DOHH2 (cell line): ENCODE data around the gene MDFI.

Source experiments
- H3F3A ChIP-seq: fragments of 200-600 bp; sonication (generic), shearing (Covaris generic); 2 replicates; pipeline ENCODE4 v1.6.0; 2016; ENCODE audit warnings: antibody characterized with exemption, mild to moderate bottlenecking; ENCODE audit not compliant: control insufficient read depth, insufficient read depth
- H3K27ac ChIP-seq: fragments of 200-600 bp; sonication (generic); 2 replicates; pipeline ENCODE4 v1.5.1; 2014; ENCODE audit warnings: low read depth, mild to moderate bottlenecking, low read length, moderate library complexity
- H3K27me3 ChIP-seq: fragments of 200-600 bp; sonication (generic); 2 replicates; pipeline ENCODE4 v1.6.1; 2014; ENCODE audit warnings: mild to moderate bottlenecking, low read length, mixed read lengths; ENCODE audit not compliant: control insufficient read depth
- H3K36me3 ChIP-seq: fragments of 200-600 bp; sonication (generic); 2 replicates; pipeline ENCODE4 v1.6.1; 2014; ENCODE audit warnings: mild to moderate bottlenecking, low read length, moderate library complexity, mixed read lengths; ENCODE audit not compliant: control insufficient read depth
- H3K4me1 ChIP-seq: fragments of 200-600 bp; sonication (generic); 2 replicates; pipeline ENCODE4 v1.6.1; 2014; ENCODE audit warnings: mild to moderate bottlenecking, low read length, mixed read lengths; ENCODE audit not compliant: control insufficient read depth
- H3K4me2 ChIP-seq: fragments of 200-600 bp; sonication (generic); 2 replicates; pipeline ENCODE4 v1.6.0; 2014; ENCODE audit warnings: mild to moderate bottlenecking, low read length, moderate library complexity
- H3K4me3 ChIP-seq: fragments of 200-600 bp; sonication (generic); 2 replicates; pipeline ENCODE4 v1.5.1; 2014; ENCODE audit warnings: mild to moderate bottlenecking, low read length, mixed read lengths
- H3K79me2 ChIP-seq: fragments of 200-600 bp; sonication (generic); 2 replicates; pipeline ENCODE4 v1.6.1; 2014; ENCODE audit warnings: mild to moderate bottlenecking, low read length, mixed read lengths; ENCODE audit not compliant: control insufficient read depth
- H3K9me2 ChIP-seq: fragments of 200-600 bp; sonication (generic); replicated peaks from 2 replicates; pipeline ENCODE4 v1.6.1; 2014; ENCODE audit warnings: mild to moderate bottlenecking, low read length, mixed read lengths; ENCODE audit not compliant: control insufficient read depth
- H3K9me3 ChIP-seq: fragments of 200-600 bp; sonication (generic); 2 replicates; pipeline ENCODE4 v1.6.1; 2014; ENCODE audit warnings: antibody characterized with exemption, low read length, mixed read lengths; ENCODE audit not compliant: control insufficient read depth, insufficient read depth
- H4K20me1 ChIP-seq: fragments of 200-600 bp; sonication (generic); 2 replicates; pipeline ENCODE4 v1.6.0; 2014; ENCODE audit warnings: low read depth, mild to moderate bottlenecking, antibody characterized with exemption, low read length, moderate library complexity; ENCODE audit not compliant: control insufficient read depth, insufficient read depth
- EZH2phosphoT487 ChIP-seq: fragments of 200-600 bp; sonication (generic); IDR thresholded peaks from 2 replicates; pipeline ENCODE4 v1.6.1; 2017; ENCODE audit warnings: borderline replicate concordance, mild to moderate bottlenecking, antibody characterized with exemption, low read length, moderate library complexity, mixed read lengths
- TF ChIP-seq, protein P1 (sequence below): fragments of 200-600 bp; sonication (generic); IDR thresholded peaks from one replicate; pipeline ENCODE4 v1.5.1; 2014; ENCODE audit warnings: antibody characterized with exemption, mild to moderate bottlenecking, low read depth, low read length; ENCODE audit not compliant: poor library complexity, severe bottlenecking

The MDFI gene

DNA sequence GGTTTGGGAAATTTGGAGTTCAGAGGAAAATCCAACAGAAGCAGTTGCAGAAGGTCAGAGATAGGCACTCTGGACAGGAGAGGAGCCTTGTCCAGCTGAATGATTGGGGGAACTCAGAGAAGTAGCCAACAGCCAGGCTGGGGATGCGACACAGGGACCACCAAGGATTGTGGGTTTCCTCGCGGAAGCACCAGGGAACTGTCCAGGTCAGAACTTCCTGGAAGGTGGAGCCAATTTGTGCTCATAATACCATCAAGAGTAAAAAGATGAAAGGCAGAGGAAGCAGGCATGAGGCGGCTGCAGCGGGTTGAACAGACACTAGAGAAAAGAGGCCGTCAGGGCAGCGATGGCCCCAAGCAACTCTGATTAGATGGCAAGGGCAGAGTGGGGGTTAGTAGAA is 33.7 kb downstream of the MDFI start:
- no peaks in the 10 kb centered on the region for H3K4me1 ChIP-seq
- TF ChIP-seq EZH2phosphoT487, result no peak
- TF ChIP-seq, protein P1, sequence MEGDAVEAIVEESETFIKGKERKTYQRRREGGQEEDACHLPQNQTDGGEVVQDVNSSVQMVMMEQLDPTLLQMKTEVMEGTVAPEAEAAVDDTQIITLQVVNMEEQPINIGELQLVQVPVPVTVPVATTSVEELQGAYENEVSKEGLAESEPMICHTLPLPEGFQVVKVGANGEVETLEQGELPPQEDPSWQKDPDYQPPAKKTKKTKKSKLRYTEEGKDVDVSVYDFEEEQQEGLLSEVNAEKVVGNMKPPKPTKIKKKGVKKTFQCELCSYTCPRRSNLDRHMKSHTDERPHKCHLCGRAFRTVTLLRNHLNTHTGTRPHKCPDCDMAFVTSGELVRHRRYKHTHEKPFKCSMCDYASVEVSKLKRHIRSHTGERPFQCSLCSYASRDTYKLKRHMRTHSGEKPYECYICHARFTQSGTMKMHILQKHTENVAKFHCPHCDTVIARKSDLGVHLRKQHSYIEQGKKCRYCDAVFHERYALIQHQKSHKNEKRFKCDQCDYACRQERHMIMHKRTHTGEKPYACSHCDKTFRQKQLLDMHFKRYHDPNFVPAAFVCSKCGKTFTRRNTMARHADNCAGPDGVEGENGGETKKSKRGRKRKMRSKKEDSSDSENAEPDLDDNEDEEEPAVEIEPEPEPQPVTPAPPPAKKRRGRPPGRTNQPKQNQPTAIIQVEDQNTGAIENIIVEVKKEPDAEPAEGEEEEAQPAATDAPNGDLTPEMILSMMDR, result no peak
- no peak overlapping the region for H3K27ac ChIP-seq
- peaks cover 4% of the 10 kb centered on the region; the same call in 1 of the 2 replicates for H3K9me3 ChIP-seq
- H3K4me2 ChIP-seq, result no peak overlapping the region
- no peaks in the 10 kb centered on the region for H4K20me1 ChIP-seq
- H3K36me3 ChIP-seq, result no peaks in the 10 kb centered on the region
- H3K79me2 ChIP-seq, result no peaks in the 10 kb centered on the region
- H3K27me3 ChIP-seq, result peaks cover 20% of the 10 kb centered on the region
- H3F3A ChIP-seq, result no peaks in the 10 kb centered on the region
- H3K4me3 ChIP-seq, result no peak overlapping the region
- no peaks in the 10 kb centered on the region for H3K9me2 ChIP-seq

DNA sequence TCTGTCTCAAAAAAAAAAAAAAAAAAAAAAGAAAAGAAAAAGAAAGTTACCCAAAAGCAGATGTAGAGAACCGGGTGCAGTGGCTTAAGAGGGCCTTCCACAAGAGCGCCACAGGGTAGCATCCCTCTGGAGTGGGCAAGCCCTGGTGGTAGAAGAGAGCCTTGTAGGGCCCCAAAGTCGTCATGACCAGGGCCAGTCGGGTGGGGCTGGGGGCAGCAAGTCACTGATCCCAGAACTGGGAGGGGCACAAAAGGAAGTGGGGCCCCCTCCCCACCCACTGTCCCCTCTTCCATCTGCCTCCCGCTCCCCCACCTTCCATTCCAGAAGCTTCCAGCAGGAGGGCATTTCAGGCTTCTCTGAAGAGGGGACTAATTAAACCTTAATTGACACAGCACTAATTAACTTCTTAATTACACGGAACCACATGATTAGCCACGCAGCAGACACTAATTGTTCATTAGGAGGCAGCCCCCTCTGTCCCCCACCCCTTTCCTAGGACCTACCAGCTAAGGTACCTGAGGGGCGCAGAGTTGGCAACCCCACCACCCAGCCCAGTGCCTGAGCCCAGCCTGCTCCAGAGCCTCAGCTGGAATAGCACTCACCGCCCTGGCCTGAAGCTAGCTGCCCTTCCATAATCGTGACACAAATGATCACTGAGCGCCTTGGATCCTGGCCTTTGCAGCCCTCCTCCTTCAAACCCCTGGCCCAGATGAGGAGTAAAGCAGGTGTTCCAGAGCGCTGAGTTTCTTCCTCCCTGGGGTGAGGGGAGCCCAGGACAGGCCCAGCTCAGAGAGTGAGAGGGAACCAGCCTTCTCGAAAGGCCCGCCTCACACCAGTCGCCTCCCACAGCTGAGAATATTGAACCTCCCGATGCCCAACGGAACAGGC is 34.8 kb downstream of the MDFI start:
- Histone ChIP-seq H3K4me2 (no peak overlapping the region), H4K20me1 (no peaks in the 10 kb centered on the region), H3K9me3 (peaks cover 4% of the 10 kb centered on the region; the same call in 1 of the 2 replicates), H3F3A (no peaks in the 10 kb centered on the region), H3K79me2 (no peaks in the 10 kb centered on the region), H3K4me3 (no peak overlapping the region), H3K9me2 (no peaks in the 10 kb centered on the region), H3K36me3 (no peaks in the 10 kb centered on the region), H3K27ac (no peak overlapping the region), H3K4me1 (no peaks in the 10 kb centered on the region), H3K27me3 (peaks cover 20% of the 10 kb centered on the region; the same call in 1 of the 2 replicates)
- no peak for TF ChIP-seq EZH2phosphoT487
- TF ChIP-seq, protein P1, result no peak

DNA sequence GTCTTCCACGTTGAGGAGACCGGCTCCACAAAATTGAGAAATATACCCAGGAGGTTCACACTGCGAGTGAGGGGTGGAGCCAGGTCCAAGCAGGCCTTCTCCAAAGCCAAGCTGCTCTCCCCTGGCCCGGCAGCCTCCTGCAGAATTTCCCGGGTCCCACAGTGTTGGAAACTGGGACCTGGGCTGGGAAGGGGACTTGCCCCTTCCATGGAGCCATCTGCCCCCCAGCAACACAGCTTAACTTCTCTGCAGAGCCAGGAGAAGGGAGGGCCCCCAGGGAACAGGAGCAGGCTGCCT is 35.4 kb downstream of the MDFI start:
- peaks cover 20% of the 10 kb centered on the region; the same call in 1 of the 2 replicates for H3K27me3 ChIP-seq
- no peak for TF ChIP-seq EZH2phosphoT487
- TF ChIP-seq, protein P1, result no peak
- H3K79me2 ChIP-seq, result no peaks in the 10 kb centered on the region
- no peaks in the 10 kb centered on the region for H4K20me1 ChIP-seq
- H3K9me3 ChIP-seq, result peaks cover 4% of the 10 kb centered on the region; the same call in 1 of the 2 replicates
- no peak overlapping the region for H3K27ac ChIP-seq
- no peak overlapping the region for H3K4me2 ChIP-seq
- no peaks in the 10 kb centered on the region for H3F3A ChIP-seq
- no peaks in the 10 kb centered on the region for H3K9me2 ChIP-seq
- H3K36me3 ChIP-seq, result no peaks in the 10 kb centered on the region
- H3K4me1 ChIP-seq, result no peaks in the 10 kb centered on the region
- H3K4me3 ChIP-seq, result no peak overlapping the region
